Loucy (cell line): Measurements from ENCODE around the gene RNU5B-1.

Experiments used
- H2AFZ ChIP-seq: fragments of 200-600 bp; sonication (generic); 2 replicates; pipeline ENCODE4 v1.6.0; 2016; ENCODE audit warnings: antibody characterized with exemption, mild to moderate bottlenecking, low read length, moderate library complexity
- H3F3A ChIP-seq: fragments of 200-600 bp; 2 replicates; pipeline ENCODE4 v1.6.0; 2016; ENCODE audit warnings: antibody characterized with exemption, low read depth, mild to moderate bottlenecking
- H3K27me3 ChIP-seq: fragments of 200-600 bp; sonication (generic); 2 replicates; pipeline ENCODE4 v1.6.1; 2014; ENCODE audit warnings: low read length, mild to moderate bottlenecking; ENCODE audit not compliant: insufficient read depth, poor library complexity, severe bottlenecking
- H3K36me3 ChIP-seq: fragments of 200-600 bp; sonication (generic); 2 replicates; pipeline ENCODE4 v1.6.1; 2016; ENCODE audit warnings: low read length; ENCODE audit not compliant: insufficient read depth
- H3K4me1 ChIP-seq: fragments of 200-600 bp; sonication (generic); 2 replicates; pipeline ENCODE4 v1.5.1; 2014; ENCODE audit warnings: low read length, mild to moderate bottlenecking; ENCODE audit not compliant: insufficient read depth, poor library complexity, severe bottlenecking
- H3K4me2 ChIP-seq: fragments of 200-600 bp; sonication (generic); 2 replicates; pipeline ENCODE4 v1.6.0; 2014; ENCODE audit warnings: antibody characterized with exemption, low read length, low read depth, mild to moderate bottlenecking; ENCODE audit not compliant: poor library complexity, severe bottlenecking
- H3K4me3 ChIP-seq: fragments of 200-600 bp; sonication (generic); 2 replicates; pipeline ENCODE4 v1.5.1; 2014; ENCODE audit warnings: low read length, mild to moderate bottlenecking, mixed read lengths; ENCODE audit not compliant: poor library complexity, severe bottlenecking
- H3K79me2 ChIP-seq: fragments of 200-600 bp; sonication (generic); 2 replicates; pipeline ENCODE4 v1.6.1; 2014; ENCODE audit warnings: low read length; ENCODE audit not compliant: insufficient read depth
- H3K9ac ChIP-seq: fragments of 200-600 bp; sonication (generic); 2 replicates; pipeline ENCODE4 v1.6.0; 2014; ENCODE audit warnings: mild to moderate bottlenecking, low read depth, low read length, moderate library complexity; ENCODE audit not compliant: poor library complexity, severe bottlenecking
- H3K9me2 ChIP-seq: fragments of 200-600 bp; sonication (generic); replicated peaks from 2 replicates; pipeline ENCODE4 v1.6.1; 2016; ENCODE audit warnings: low read depth, low read length, mixed read lengths
- H3K9me3 ChIP-seq: fragments of 200-600 bp; sonication (generic); 2 replicates; pipeline ENCODE4 v1.6.1; 2014; ENCODE audit warnings: mild to moderate bottlenecking, antibody characterized with exemption, low read length, low read depth; ENCODE audit not compliant: insufficient read depth
- H4K20me1 ChIP-seq: fragments of 200-600 bp; sonication (generic); 2 replicates; pipeline ENCODE4 v1.6.0; 2014; ENCODE audit warnings: antibody characterized with exemption, low read length, mild to moderate bottlenecking; ENCODE audit not compliant: insufficient read depth, poor library complexity, severe bottlenecking
- EZH2phosphoT487 ChIP-seq: fragments of 200-600 bp; IDR thresholded peaks from 2 replicates; pipeline ENCODE4 v1.6.1; 2018; ENCODE audit warnings: antibody characterized with exemption, mild to moderate bottlenecking, moderate library complexity, borderline replicate concordance
- TF ChIP-seq, protein P1 (sequence below): fragments of 200-600 bp; sonication (generic); conservative IDR thresholded peaks from 2 replicates; pipeline ENCODE4 v1.5.1; 2014; ENCODE audit warnings: mild to moderate bottlenecking, antibody characterized with exemption, low read length

RNU5B-1 gene

DNA sequence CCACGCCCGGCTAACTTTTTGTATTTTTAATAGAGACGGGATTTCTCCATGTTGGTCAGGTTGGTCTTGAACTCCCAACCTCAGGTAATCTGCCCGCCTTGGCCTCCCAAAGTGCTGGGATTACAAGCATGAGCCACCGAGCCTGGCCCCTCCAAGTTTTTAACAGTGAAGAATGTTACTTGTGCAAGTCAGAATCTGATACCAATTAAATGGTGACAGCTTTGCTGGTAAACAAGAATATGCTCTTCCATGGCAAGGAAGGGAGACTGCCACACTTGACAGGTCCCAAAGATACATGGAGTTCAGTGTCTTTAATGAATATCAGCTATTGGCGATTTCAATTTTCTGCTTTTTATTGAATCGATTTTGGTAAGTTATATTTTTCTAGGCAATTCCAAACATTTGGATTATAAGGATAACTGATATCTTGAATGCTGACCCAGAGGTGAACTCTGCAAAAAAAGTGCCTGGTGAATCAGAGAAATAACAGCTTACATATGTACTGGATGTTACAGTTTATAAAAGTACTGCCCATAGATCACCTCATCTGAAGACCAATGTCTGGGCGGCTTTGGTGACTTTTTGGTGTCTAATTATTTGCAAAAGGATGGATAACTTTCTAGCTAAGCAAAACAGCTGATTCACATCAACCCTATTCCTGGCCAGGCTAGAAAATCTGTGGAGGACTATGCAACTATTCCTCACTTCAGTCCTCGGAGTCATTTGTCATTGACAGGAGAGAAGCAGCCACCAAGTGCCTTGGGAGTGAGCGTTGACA lies 19.0 kb upstream of the RNU5B-1 start:
- Histone ChIP-seq H3K4me2 (peak overlapping the region; percentile 90), H3K9ac (peak overlapping the region; percentile 88), H3F3A (no peaks in the 10 kb centered on the region), H3K4me3 (peak overlapping the region; percentile 75), H3K4me1 (peaks cover 42% of the 10 kb centered on the region), H3K27me3 (no peaks in the 10 kb centered on the region), H3K36me3 (no peaks in the 10 kb centered on the region), H3K9me2 (no peaks in the 10 kb centered on the region), H3K9me3 (no peaks in the 10 kb centered on the region), H3K79me2 (peaks cover 55% of the 10 kb centered on the region), H4K20me1 (no peaks in the 10 kb centered on the region), H2AFZ (peak overlapping the region; percentile 85)
- TF ChIP-seq, protein P1, sequence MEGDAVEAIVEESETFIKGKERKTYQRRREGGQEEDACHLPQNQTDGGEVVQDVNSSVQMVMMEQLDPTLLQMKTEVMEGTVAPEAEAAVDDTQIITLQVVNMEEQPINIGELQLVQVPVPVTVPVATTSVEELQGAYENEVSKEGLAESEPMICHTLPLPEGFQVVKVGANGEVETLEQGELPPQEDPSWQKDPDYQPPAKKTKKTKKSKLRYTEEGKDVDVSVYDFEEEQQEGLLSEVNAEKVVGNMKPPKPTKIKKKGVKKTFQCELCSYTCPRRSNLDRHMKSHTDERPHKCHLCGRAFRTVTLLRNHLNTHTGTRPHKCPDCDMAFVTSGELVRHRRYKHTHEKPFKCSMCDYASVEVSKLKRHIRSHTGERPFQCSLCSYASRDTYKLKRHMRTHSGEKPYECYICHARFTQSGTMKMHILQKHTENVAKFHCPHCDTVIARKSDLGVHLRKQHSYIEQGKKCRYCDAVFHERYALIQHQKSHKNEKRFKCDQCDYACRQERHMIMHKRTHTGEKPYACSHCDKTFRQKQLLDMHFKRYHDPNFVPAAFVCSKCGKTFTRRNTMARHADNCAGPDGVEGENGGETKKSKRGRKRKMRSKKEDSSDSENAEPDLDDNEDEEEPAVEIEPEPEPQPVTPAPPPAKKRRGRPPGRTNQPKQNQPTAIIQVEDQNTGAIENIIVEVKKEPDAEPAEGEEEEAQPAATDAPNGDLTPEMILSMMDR, result no peak
- no peak for TF ChIP-seq EZH2phosphoT487

DNA sequence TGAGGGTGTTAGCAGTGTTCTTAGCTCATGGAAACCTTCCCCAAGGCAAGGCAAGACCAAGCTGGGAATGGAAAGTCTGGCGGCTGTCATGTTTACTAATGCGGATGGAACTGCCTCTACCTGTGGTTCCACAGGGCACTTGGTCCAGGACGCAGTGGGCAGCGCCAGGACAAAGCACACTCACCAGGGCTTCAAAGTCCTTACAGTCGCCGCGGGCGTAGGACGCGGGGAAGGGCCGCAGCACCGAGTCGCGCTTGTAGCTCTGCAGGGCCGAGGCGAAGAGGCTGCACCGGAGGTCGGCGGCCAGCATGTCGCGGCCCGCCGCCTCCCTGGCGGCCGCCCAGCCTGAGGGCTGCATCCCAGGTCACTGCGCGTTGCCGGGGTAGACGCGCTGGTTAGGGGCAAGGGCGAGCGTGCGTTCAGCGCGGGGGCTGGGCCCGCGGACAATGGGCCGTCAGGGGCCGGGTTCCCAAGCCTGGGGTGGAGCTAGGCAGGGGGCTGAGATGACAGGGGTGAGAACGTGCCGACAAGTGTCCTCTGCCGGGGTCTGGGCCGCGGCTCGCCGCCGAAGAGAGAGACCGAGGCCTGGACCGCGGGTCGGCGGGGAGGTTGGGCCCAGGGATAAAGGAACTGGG lies 18.3 kb upstream of the RNU5B-1 start:
- no peaks in the 10 kb centered on the region for H3K9me3 ChIP-seq
- no peaks in the 10 kb centered on the region for H3K9me2 ChIP-seq
- peaks cover 42% of the 10 kb centered on the region for H3K4me1 ChIP-seq
- peak overlapping the region; percentile 88 for H3K9ac ChIP-seq
- no peaks in the 10 kb centered on the region for H3K36me3 ChIP-seq
- H3K79me2 ChIP-seq, result peaks cover 48% of the 10 kb centered on the region
- no peaks in the 10 kb centered on the region for H3K27me3 ChIP-seq
- peak overlapping the region; percentile 75 for H3K4me3 ChIP-seq
- peak overlapping the region; percentile 85 for H2AFZ ChIP-seq
- no peak for TF ChIP-seq EZH2phosphoT487
- TF ChIP-seq, protein P1, result no peak
- H3K4me2 ChIP-seq, result peak overlapping the region; percentile 90
- H3F3A ChIP-seq, result no peaks in the 10 kb centered on the region
- no peaks in the 10 kb centered on the region for H4K20me1 ChIP-seq

DNA sequence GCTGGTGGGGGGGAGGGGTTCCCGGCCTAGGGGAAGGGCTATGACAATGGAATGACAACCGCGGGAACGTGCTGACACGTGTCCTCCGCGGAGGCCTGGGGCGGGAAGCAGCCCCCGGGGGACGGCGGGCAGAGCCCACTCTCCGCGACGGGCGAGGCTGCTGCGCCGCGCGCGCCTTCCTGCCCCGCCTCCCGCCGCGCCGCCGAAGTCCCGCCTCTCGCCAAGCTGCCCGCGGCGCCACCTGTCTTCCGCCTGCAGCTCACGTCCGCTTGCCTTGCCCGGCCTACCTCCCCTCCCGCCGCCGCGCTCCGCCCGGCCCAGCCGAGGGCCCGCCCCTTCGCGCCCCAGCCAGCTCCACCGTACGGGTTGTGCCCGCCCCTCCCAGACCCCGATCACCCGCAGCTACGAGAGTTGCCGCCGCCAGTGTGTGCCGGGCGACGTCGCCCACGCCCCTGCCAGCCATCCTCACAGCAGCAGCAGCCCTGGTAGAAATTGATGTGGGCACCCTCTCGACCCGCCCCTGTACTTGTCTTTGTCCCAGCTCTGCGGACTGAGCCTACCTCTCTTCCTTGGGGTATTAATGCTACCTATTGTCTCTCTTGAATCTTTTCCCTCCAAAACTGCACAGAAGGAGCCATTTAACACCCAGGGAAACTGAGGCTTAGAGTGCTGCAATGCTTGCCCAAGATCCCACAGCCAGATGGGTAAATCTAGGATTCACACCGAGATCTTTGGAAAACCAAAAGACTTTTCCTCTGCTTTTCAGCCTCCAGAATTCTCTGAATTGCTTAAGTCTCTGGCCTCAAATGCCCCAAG lies 17.6 kb upstream of the RNU5B-1 start, which contains the start of gene PARP16:
Gene PARP16 (minus strand): TSS at position 180 of the 816 bp plus-strand sequence. CDS start 457 bp downstream, outside the sequence.
- no peaks in the 10 kb centered on the region for H3K9me3 ChIP-seq
- no peaks in the 10 kb centered on the region for H3F3A ChIP-seq
- H3K9me2 ChIP-seq, result no peaks in the 10 kb centered on the region
- peak within 1 kb of the TSS; percentile 75 for H3K4me3 ChIP-seq
- peak within 1 kb of the TSS; percentile 88 for H3K9ac ChIP-seq
- H2AFZ ChIP-seq, result peak within 1 kb of the TSS; percentile 85
- H3K79me2 ChIP-seq, result peaks cover 42% of the 10 kb centered on the region
- no peaks in the 10 kb centered on the region for H4K20me1 ChIP-seq
- TF ChIP-seq EZH2phosphoT487, result no peak
- TF ChIP-seq, protein P1, result no peak
- no peaks in the 10 kb centered on the region for H3K27me3 ChIP-seq
- H3K36me3 ChIP-seq, result no peaks in the 10 kb centered on the region
- H3K4me2 ChIP-seq, result peak within 1 kb of the TSS; percentile 90
- H3K4me1 ChIP-seq, result peaks cover 42% of the 10 kb centered on the region
